PC-3 (cell line): ENCODE data around the gene CKS2.

ENCODE experiments used
- EZH2 ChIP-seq: fragments of 300-600 bp; sonication (generic); IDR thresholded peaks from one replicate; pipeline ENCODE4 v1.6.1; 2017; ENCODE audit warnings: antibody characterized with exemption, mild to moderate bottlenecking, low read length; ENCODE audit not compliant: unreplicated experiment
- EZH2phosphoT487 ChIP-seq: fragments of 300-600 bp; sonication (generic); IDR thresholded peaks from 2 replicates; pipeline ENCODE4 v1.6.1; 2018; ENCODE audit warnings: mild to moderate bottlenecking, antibody characterized with exemption, low read length, borderline replicate concordance
- TF ChIP-seq, protein P1 (sequence below): fragments of 300-600 bp; sonication (generic); conservative IDR thresholded peaks from 2 replicates; pipeline ENCODE4 v1.5.1; 2017; ENCODE audit warnings: antibody characterized with exemption, low read depth, mild to moderate bottlenecking, low read length

DNA sequence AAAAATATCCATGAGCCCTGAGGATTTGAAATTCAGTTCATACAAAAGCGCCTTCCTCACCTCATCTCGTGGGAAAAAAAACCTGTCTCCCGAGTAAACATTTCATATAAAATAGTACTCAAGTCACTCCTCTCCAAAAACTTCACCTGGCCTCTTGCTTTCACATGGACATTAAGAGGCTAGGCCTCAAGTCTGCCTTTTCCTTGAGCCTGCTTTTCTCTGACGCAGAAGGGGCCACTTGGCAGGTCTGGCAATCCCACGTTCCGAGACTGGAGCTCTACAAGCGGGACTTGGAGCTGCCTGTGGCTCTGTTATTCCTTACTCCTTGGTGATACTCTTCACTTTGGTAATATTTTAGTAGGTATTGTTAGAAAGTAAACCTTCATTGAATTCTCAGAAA lies 26.9 kb upstream of the CKS2 start:
- TF ChIP-seq, protein P1, sequence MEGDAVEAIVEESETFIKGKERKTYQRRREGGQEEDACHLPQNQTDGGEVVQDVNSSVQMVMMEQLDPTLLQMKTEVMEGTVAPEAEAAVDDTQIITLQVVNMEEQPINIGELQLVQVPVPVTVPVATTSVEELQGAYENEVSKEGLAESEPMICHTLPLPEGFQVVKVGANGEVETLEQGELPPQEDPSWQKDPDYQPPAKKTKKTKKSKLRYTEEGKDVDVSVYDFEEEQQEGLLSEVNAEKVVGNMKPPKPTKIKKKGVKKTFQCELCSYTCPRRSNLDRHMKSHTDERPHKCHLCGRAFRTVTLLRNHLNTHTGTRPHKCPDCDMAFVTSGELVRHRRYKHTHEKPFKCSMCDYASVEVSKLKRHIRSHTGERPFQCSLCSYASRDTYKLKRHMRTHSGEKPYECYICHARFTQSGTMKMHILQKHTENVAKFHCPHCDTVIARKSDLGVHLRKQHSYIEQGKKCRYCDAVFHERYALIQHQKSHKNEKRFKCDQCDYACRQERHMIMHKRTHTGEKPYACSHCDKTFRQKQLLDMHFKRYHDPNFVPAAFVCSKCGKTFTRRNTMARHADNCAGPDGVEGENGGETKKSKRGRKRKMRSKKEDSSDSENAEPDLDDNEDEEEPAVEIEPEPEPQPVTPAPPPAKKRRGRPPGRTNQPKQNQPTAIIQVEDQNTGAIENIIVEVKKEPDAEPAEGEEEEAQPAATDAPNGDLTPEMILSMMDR = no peak
- TF ChIP-seq EZH2 (no peak), EZH2phosphoT487 (no peak)
